Measurements from ENCODE around the gene JADE2. TPM values are rescaled to one million over a fixed set of nuclear protein-coding genes. Genes with fewer than 3 reads are reported as not detected.

The JADE2 gene
- 32.8 to 38.8 TPM (median 35.9 TPM) in 5 replicates for total RNA-seq (2022; extraction: Qiagen RNA extraction)

GRCh38 chr5:134524826-134525682, at the start of gene JADE2:
Gene JADE2, plus strand, starts transcription at chr5:134525670. Its CDS starts 10,188 bp downstream, at chr5:134535858.

Other genes with a start within 250 kb of the JADE2 start
- gene CDKL3, start 158.5 kb upstream of the JADE2 start, total RNA-seq (2022; extraction: Qiagen RNA extraction) = 0.61 to 1.7 TPM (median 1.4 TPM) in 5 replicates
- gene UBE2B, start 154.1 kb upstream of the JADE2 start, total RNA-seq (2022; extraction: Qiagen RNA extraction) = 51.9 to 76.3 TPM (median 71.3 TPM) in 5 replicates
- 36.5 to 43.1 TPM (median 41.6 TPM) in 5 replicates for gene CDKN2AIPNL, start 113.8 kb upstream of the JADE2 start, total RNA-seq (2022; extraction: Qiagen RNA extraction)
- 42.7 to 65.0 TPM (median 45.7 TPM) in 5 replicates for gene SAR1B, start 107.2 kb downstream of the JADE2 start, total RNA-seq (2022; extraction: Qiagen RNA extraction)
- 11.0 to 14.8 TPM (median 14.2 TPM) in 5 replicates for gene SEC24A, start 123.1 kb downstream of the JADE2 start, total RNA-seq (2022; extraction: Qiagen RNA extraction)
- gene CAMLG, start 212.9 kb downstream of the JADE2 start, total RNA-seq (2022; extraction: Qiagen RNA extraction) = 22.5 to 29.3 TPM (median 27.4 TPM) in 5 replicates
- gene DDX46, start 233.1 kb downstream of the JADE2 start, total RNA-seq (2022; extraction: Qiagen RNA extraction) = 49.9 to 75.8 TPM (median 59.6 TPM) in 5 replicates

Measured in A549 treated with AZD2906 at 1 μM for 4 hours (cell line).